Measurements from ENCODE around the gene MPDZ. TPM values are rescaled to one million over a fixed set of nuclear protein-coding genes. Genes with fewer than 3 reads are reported as not detected.
A peak's percentile ranks its signal among the peaks of the same experiment; 100 is the strongest.

MPDZ gene, protein sequence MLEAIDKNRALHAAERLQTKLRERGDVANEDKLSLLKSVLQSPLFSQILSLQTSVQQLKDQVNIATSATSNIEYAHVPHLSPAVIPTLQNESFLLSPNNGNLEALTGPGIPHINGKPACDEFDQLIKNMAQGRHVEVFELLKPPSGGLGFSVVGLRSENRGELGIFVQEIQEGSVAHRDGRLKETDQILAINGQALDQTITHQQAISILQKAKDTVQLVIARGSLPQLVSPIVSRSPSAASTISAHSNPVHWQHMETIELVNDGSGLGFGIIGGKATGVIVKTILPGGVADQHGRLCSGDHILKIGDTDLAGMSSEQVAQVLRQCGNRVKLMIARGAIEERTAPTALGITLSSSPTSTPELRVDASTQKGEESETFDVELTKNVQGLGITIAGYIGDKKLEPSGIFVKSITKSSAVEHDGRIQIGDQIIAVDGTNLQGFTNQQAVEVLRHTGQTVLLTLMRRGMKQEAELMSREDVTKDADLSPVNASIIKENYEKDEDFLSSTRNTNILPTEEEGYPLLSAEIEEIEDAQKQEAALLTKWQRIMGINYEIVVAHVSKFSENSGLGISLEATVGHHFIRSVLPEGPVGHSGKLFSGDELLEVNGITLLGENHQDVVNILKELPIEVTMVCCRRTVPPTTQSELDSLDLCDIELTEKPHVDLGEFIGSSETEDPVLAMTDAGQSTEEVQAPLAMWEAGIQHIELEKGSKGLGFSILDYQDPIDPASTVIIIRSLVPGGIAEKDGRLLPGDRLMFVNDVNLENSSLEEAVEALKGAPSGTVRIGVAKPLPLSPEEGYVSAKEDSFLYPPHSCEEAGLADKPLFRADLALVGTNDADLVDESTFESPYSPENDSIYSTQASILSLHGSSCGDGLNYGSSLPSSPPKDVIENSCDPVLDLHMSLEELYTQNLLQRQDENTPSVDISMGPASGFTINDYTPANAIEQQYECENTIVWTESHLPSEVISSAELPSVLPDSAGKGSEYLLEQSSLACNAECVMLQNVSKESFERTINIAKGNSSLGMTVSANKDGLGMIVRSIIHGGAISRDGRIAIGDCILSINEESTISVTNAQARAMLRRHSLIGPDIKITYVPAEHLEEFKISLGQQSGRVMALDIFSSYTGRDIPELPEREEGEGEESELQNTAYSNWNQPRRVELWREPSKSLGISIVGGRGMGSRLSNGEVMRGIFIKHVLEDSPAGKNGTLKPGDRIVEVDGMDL (N-terminal part only)
- 10 to 100 TPM; 52.9 to 84.6 (median 78.5) TPM for total RNA-seq

DNA sequence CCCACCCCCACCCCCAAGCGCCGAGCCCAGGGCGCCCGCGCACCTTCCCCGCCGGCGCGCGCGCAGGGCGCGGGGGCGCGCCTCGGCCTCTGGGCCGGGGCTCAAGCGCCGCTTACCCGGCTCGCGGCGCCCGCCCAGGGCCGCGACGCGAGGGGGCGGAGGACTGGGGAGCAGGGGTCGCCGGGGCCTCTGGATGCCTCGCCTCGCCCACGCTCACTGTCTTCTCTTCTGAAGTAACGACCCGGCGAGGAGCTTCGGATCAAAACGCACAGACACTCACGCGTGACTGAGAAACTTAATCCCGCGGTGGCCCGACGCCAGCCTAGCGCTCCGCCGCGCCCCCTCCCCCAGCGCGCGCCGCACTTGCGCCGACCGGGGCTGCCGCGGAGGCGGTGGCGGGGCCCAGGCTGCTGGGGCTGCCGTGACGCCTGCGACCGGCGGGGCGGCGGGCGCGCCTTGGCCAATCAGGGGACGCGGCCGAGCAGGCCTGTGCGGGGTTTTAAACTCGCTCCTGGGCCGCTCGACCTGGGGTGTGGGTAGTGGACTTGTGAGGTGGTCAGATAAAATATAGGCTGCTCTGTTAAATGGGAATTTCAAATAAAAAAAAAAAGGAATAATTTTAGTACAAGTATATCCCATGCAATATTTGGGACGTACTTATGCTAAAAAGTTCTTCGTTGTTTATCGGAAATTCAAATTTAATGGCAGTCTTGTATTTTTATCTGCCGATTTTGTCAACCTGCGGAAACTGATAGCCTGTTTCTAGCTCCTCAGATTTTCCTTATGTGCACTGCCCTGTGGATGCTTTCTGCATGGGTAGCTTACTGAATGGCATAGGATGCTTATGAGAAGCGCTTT is at the start of gene MPDZ:
MPDZ (minus strand) TSS at position 409 of the 858 bp plus-strand sequence. CDS start 29,377 bp downstream, outside the sequence.
- H3K9me3 ChIP-seq = no peaks in the 10 kb centered on the region
- DNase-seq = peak; percentile 57 to 71
- H3K27ac ChIP-seq = peak within 1 kb of the TSS; percentile 96 to 98
- TF ChIP-seq POLR2A (IDR thresholded peaks at IDR 0.05) = peak; percentile 8 to 59
- TF ChIP-seq, protein P1, sequence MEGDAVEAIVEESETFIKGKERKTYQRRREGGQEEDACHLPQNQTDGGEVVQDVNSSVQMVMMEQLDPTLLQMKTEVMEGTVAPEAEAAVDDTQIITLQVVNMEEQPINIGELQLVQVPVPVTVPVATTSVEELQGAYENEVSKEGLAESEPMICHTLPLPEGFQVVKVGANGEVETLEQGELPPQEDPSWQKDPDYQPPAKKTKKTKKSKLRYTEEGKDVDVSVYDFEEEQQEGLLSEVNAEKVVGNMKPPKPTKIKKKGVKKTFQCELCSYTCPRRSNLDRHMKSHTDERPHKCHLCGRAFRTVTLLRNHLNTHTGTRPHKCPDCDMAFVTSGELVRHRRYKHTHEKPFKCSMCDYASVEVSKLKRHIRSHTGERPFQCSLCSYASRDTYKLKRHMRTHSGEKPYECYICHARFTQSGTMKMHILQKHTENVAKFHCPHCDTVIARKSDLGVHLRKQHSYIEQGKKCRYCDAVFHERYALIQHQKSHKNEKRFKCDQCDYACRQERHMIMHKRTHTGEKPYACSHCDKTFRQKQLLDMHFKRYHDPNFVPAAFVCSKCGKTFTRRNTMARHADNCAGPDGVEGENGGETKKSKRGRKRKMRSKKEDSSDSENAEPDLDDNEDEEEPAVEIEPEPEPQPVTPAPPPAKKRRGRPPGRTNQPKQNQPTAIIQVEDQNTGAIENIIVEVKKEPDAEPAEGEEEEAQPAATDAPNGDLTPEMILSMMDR (IDR thresholded peaks at IDR 0.05) = peak in 2 of 4 experiments; percentile 17 to 24
- intact Hi-C loops (cut with DNase I; ENCODE audit: low total_unique reads) = no loop called here
- H3K4me3 ChIP-seq = peak within 1 kb of the TSS; percentile 63 to 81
- peaks cover 3 to 6% of the 10 kb centered on the region in 2 donors for H3K4me1 ChIP-seq
- H3K36me3 ChIP-seq = no peaks in the 10 kb centered on the region
- no peaks in the 10 kb centered on the region for H3K27me3 ChIP-seq

DNA sequence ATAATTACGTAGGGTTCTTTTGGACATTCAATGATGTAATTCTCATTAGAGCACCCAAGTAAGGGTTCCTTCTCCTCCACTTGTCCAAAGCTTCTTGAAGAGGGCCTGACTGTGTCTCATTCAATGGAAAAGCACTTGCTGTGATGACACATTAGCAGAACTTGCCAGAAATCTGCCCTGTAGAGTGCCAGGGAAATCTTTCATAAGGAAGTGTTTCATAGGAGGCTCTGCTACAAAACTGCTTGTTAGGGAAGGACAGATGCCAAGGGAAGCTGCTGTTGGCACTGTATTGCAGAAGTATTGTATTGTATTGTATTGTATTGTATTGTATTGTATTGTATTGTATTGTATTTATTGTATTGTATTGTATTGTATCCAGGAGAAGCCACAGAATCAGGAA is 45.5 kb upstream of the MPDZ start:
- Histone ChIP-seq H3K27ac (no peak overlapping the region), H3K4me3 (no peak overlapping the region), H3K27me3 (no peaks in the 10 kb centered on the region), H3K36me3 (no peaks in the 10 kb centered on the region), H3K4me1 (no peaks in the 10 kb centered on the region), H3K9me3 (no peaks in the 10 kb centered on the region)
- intact Hi-C loops (cut with DNase I; ENCODE audit: low total_unique reads) = no loop called here
- DNase-seq = no peak
- no peak for TF ChIP-seq POLR2A (IDR thresholded peaks at IDR 0.05)
- TF ChIP-seq, protein P1 (IDR thresholded peaks at IDR 0.05) = no peak

DNA sequence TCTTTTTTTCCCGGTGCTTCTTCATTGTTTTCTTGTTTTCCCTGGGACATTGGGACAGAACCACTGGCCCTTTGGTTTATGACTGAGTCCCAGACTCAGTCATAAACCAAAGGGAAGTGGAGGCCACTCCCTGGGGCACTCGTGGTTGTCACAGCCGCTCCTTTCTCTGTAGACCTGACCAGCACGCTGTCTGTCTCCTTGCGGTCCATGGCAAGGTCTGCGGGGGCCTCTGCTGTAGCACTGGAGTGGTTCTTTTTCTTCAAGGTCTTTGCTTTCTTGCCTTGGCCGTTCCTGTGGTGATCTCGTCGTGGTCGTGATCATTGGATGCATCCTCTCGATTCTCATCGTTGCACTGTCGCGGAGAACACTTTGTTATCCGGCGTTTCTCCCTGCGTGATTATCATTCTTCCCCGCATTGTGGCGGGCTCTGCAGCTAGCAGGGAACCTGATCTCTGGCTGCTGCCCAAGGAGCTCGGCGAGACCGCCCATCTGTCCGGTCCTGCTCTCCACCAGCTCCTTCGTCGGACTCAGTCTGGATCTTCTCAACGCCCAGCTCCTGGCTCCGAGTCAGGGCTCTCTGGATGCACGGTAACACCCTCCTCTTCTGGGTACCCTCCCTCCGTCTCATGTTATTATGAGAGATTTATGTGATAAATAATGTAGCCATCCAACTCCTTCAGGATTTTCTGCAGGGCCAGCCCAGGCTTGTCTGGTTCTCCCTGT is 43.5 kb upstream of the MPDZ start:
- Histone ChIP-seq H3K27ac (no peak overlapping the region), H3K27me3 (no peaks in the 10 kb centered on the region), H3K36me3 (no peaks in the 10 kb centered on the region), H3K4me1 (no peaks in the 10 kb centered on the region), H3K9me3 (no peaks in the 10 kb centered on the region), H3K4me3 (no peak overlapping the region)
- intact Hi-C loops (cut with DNase I; ENCODE audit: low total_unique reads) = no loop called here
- no peak for TF ChIP-seq POLR2A (IDR thresholded peaks at IDR 0.05)
- TF ChIP-seq, protein P1 (IDR thresholded peaks at IDR 0.05) = no peak
- DNase-seq = peak; percentile 43 to 64

DNA sequence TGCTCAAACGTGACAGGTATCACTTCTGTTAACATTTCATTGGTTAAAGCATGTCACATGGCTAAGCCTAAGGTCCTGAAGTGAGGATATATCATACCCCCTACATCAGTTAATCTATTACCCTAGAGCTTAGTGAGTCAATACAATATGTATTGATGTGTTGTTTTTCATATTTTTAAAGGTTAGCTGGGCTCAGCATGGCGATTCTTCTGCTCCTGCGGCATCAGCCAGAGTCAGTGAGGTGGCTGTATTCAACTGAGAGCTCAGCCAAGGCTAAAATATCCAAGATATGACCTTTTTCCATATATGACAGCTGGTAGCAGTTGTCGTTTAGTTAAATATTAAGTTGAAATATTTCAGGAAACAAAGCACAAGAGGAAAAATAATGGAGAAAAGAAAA is 38.5 kb upstream of the MPDZ start:
- no peak for TF ChIP-seq POLR2A (IDR thresholded peaks at IDR 0.05)
- TF ChIP-seq, protein P1 (IDR thresholded peaks at IDR 0.05) = no peak

More for the DNA sequence above, 38.5 kb upstream of the MPDZ start:
- Histone ChIP-seq H3K27ac (no peak overlapping the region), H3K9me3 (no peaks in the 10 kb centered on the region), H3K4me1 (no peaks in the 10 kb centered on the region), H3K36me3 (no peaks in the 10 kb centered on the region), H3K27me3 (no peaks in the 10 kb centered on the region), H3K4me3 (no peak overlapping the region)
- intact Hi-C loops (cut with DNase I; ENCODE audit: low total_unique reads) = no loop called here
- DNase-seq = no peak
